Mesenchymal stem cell (in vitro differentiated cells and primary cell): Measurements from ENCODE around the gene PRKAR2A.

Experiments
- DNase-seq: peaks from one replicate; pipeline ENCODE4 v3.0.0-alpha.2; 2013
- H2AFZ ChIP-seq: one replicate; pipeline ENCODE4 v1.6.1; 2013; ENCODE audit warnings: low read depth, mild to moderate bottlenecking, control low read depth, inconsistent platforms, low read length, moderate library complexity
- H2AK5ac ChIP-seq: 2 replicates; pipeline ENCODE4 v1.6.1; 2013; ENCODE audit warnings: low read length, moderate library complexity, mild to moderate bottlenecking, inconsistent platforms; ENCODE audit not compliant: severe bottlenecking
- H2BK120ac ChIP-seq: one replicate; pipeline ENCODE4 v1.6.1; 2013; ENCODE audit warnings: low read depth, mild to moderate bottlenecking, inconsistent platforms, low read length, moderate library complexity
- H2BK12ac ChIP-seq, 2 experiments: one replicate each; pipeline ENCODE4 v1.6.1; 2013; ENCODE audit warnings: inconsistent platforms in 2 of 2, low read length in 2 of 2, mild to moderate bottlenecking in 2 of 2, moderate library complexity in 2 of 2, control low read depth in 1 of 2
- H2BK15ac ChIP-seq: one replicate; pipeline ENCODE4 v1.6.1; 2013; ENCODE audit warnings: mild to moderate bottlenecking, low read depth, inconsistent platforms; ENCODE audit not compliant: poor library complexity, severe bottlenecking
- H2BK5ac ChIP-seq: 2 replicates; pipeline ENCODE4 v1.6.1; 2013; ENCODE audit warnings: low read depth, mild to moderate bottlenecking, low read length, control low read depth, inconsistent platforms; ENCODE audit not compliant: poor library complexity, severe bottlenecking
- H3K14ac ChIP-seq, 2 experiments: one replicate each; pipeline ENCODE4 v1.6.1; 2013; ENCODE audit warnings: inconsistent platforms in 2 of 2, low read length in 2 of 2, control low read depth in 1 of 2, mild to moderate bottlenecking in 1 of 2, moderate library complexity in 1 of 2
- H3K18ac ChIP-seq, 2 experiments: one replicate each; pipeline ENCODE4 v1.6.1; 2013; ENCODE audit warnings: inconsistent platforms in 2 of 2, low read length in 2 of 2, control low read depth in 1 of 2, low read depth in 1 of 2, mild to moderate bottlenecking in 1 of 2
- H3K23ac ChIP-seq, 2 experiments: one replicate each; pipeline ENCODE4 v1.6.1; 2013; ENCODE audit warnings: inconsistent platforms in 2 of 2, low read length in 2 of 2, mild to moderate bottlenecking in 2 of 2, moderate library complexity in 2 of 2, control low read depth in 1 of 2
- H3K27ac ChIP-seq: 2 replicates; pipeline ENCODE4 v1.5.1; 2013; ENCODE audit warnings: mild to moderate bottlenecking, moderate library complexity, low read length, control low read depth, inconsistent platforms; ENCODE audit not compliant: poor library complexity, severe bottlenecking
- H3K27me3 ChIP-seq, 2 experiments: 2 replicates each; pipeline versions ENCODE4 v1.6.1 to v1.7.0; 2013; ENCODE audit warnings: low read length in 2 of 2, mild to moderate bottlenecking in 2 of 2, moderate library complexity in 2 of 2, control low read depth in 1 of 2, inconsistent platforms in 1 of 2; ENCODE audit not compliant: control insufficient read depth in 1 of 2, insufficient read depth in 1 of 2
- H3K36me3 ChIP-seq, 2 experiments: 2 replicates each; pipeline versions ENCODE4 v1.6.1 to v1.7.0; 2013; ENCODE audit warnings: low read length in 2 of 2, control low read depth in 1 of 2, inconsistent platforms in 1 of 2, low read depth in 1 of 2, mild to moderate bottlenecking in 1 of 2; ENCODE audit not compliant: insufficient read depth in 2 of 2, control insufficient read depth in 1 of 2
- H3K4ac ChIP-seq, 2 experiments: one replicate each; pipeline ENCODE4 v1.6.1; 2013; ENCODE audit warnings: inconsistent platforms in 2 of 2, low read length in 2 of 2, mild to moderate bottlenecking in 2 of 2, moderate library complexity in 2 of 2, control low read depth in 1 of 2, low read depth in 1 of 2
- H3K4me1 ChIP-seq: 2 replicates; pipeline ENCODE4 v1.6.1; 2013; ENCODE audit warnings: low read depth, low read length, control low read depth; ENCODE audit not compliant: control insufficient read depth, insufficient read depth
- H3K4me2 ChIP-seq: 2 replicates; pipeline ENCODE4 v1.6.1; 2013; ENCODE audit warnings: low read length, mild to moderate bottlenecking, inconsistent platforms; ENCODE audit not compliant: poor library complexity, severe bottlenecking
- H3K4me3 ChIP-seq, 2 experiments: 2 replicates each; pipeline versions ENCODE4 v1.5.1 to v1.7.0; 2013; ENCODE audit warnings: low read length in 2 of 2, mild to moderate bottlenecking in 2 of 2, control low read depth in 1 of 2, low read depth in 1 of 2; ENCODE audit not compliant: insufficient read depth in 1 of 2
- H3K79me1 ChIP-seq: replicated peaks from 2 replicates; pipeline ENCODE4 v1.6.1; 2013; ENCODE audit warnings: mild to moderate bottlenecking, control low read depth, low read length, inconsistent platforms; ENCODE audit not compliant: poor library complexity, severe bottlenecking
- H3K9ac ChIP-seq: 2 replicates; pipeline ENCODE4 v1.7.0; 2013; ENCODE audit warnings: mild to moderate bottlenecking, low read length, moderate library complexity
- H3K9me3 ChIP-seq: 2 replicates; pipeline ENCODE4 v1.7.0; 2013; ENCODE audit warnings: mild to moderate bottlenecking, low read length; ENCODE audit not compliant: control insufficient read depth
- H4K8ac ChIP-seq: one replicate; pipeline ENCODE4 v1.6.1; 2013; ENCODE audit warnings: inconsistent platforms, mild to moderate bottlenecking, low read length, moderate library complexity
- H4K91ac ChIP-seq: one replicate; pipeline ENCODE4 v1.6.1; 2013; ENCODE audit warnings: mild to moderate bottlenecking, low read length, inconsistent platforms
- WGBS: methylation state at CpG from one replicate; pipeline ENCODE4 v1.1.7; 2013; ENCODE audit warnings: mixed read lengths; 5-methylcytosine and 5-hydroxymethylcytosine counted together

PRKAR2A gene

GRCh38 chr3:48709051-48709461 is 138.6 kb downstream of the PRKAR2A start:
- H3K4me1 ChIP-seq: peaks cover 26% of the 10 kb centered on the region
- H3K4me3 ChIP-seq: peak overlapping the region in 1 of 2 experiments; percentile 6
- no peaks in the 10 kb centered on the region for H3K9me3 ChIP-seq
- H2BK15ac ChIP-seq: no peak overlapping the region
- H3K36me3 ChIP-seq: peaks cover 58 to 73% of the 10 kb centered on the region in 2 experiments
- no peak for DNase-seq
- H4K8ac ChIP-seq: no peak overlapping the region
- H3K27ac ChIP-seq: peak overlapping the region; percentile 85
- no peaks in the 10 kb centered on the region for H3K27me3 ChIP-seq
- peak overlapping the region; percentile 65 for H2AK5ac ChIP-seq
- no peak overlapping the region for H2BK120ac ChIP-seq
- H3K4me2 ChIP-seq: no peak overlapping the region
- H3K79me1 ChIP-seq: no peaks in the 10 kb centered on the region
- no peak overlapping the region for H2AFZ ChIP-seq
- no peak overlapping the region for H4K91ac ChIP-seq
- no peak overlapping the region for H2BK5ac ChIP-seq
- WGBS: 96% methylated on average over 7 of the region's 7 CpGs
- H2BK12ac ChIP-seq: no peak overlapping the region
- H3K4ac ChIP-seq: no peak overlapping the region
- H3K18ac ChIP-seq: no peak overlapping the region
- H3K14ac ChIP-seq: no peak overlapping the region
- H3K9ac ChIP-seq: peak overlapping the region; percentile 62
- no peak overlapping the region for H3K23ac ChIP-seq

GRCh38 chr3:48708481-48708889 is 139.2 kb downstream of the PRKAR2A start:
- no peak overlapping the region for H2BK12ac ChIP-seq
- WGBS: 81% methylated on average over 2 of the region's 2 CpGs
- H3K4me1 ChIP-seq: peaks cover 26% of the 10 kb centered on the region
- H3K9me3 ChIP-seq: no peaks in the 10 kb centered on the region
- no peak overlapping the region for H2BK120ac ChIP-seq
- H3K9ac ChIP-seq: peak overlapping the region; percentile 62
- H3K23ac ChIP-seq: no peak overlapping the region
- H3K79me1 ChIP-seq: no peaks in the 10 kb centered on the region
- H3K14ac ChIP-seq: no peak overlapping the region
- DNase-seq: peak; percentile 51
- H3K4me2 ChIP-seq: no peak overlapping the region
- no peak overlapping the region for H4K8ac ChIP-seq
- H2BK5ac ChIP-seq: no peak overlapping the region
- H2AFZ ChIP-seq: no peak overlapping the region
- peak overlapping the region in 1 of 2 experiments; percentile 6 for H3K4me3 ChIP-seq
- no peak overlapping the region for H4K91ac ChIP-seq
- H3K18ac ChIP-seq: no peak overlapping the region
- H2AK5ac ChIP-seq: no peak overlapping the region
- H2BK15ac ChIP-seq: no peak overlapping the region
- H3K27me3 ChIP-seq: no peaks in the 10 kb centered on the region
- H3K36me3 ChIP-seq: peaks cover 58 to 68% of the 10 kb centered on the region in 2 experiments
- no peak overlapping the region for H3K4ac ChIP-seq
- H3K27ac ChIP-seq: peak overlapping the region; percentile 85

- over 99% methylated on average over 5 of the region's 5 CpGs for WGBS
- Histone ChIP-seq H2BK15ac (no peak overlapping the region), H2BK12ac (no peak overlapping the region)
Observed at GRCh38 chr3:48707157-48707556, 140.5 kb downstream of the PRKAR2A start.

GRCh38 chr3:48702320-48702920 is 145.3 kb downstream of the PRKAR2A start:
- Histone ChIP-seq H3K4me1 (peaks cover 6% of the 10 kb centered on the region), H3K9me3 (no peaks in the 10 kb centered on the region), H3K23ac (no peak overlapping the region), H2BK120ac (no peak overlapping the region), H3K14ac (no peak overlapping the region), H4K91ac (no peak overlapping the region), H2BK12ac (no peak overlapping the region), H2AK5ac (no peak overlapping the region), H3K18ac (no peak overlapping the region), H3K79me1 (no peaks in the 10 kb centered on the region), H3K4me3 (no peak overlapping the region), H2BK5ac (no peak overlapping the region), H3K27ac (no peak overlapping the region), H2AFZ (no peak overlapping the region), H3K36me3 (peaks cover 41 to 42% of the 10 kb centered on the region in 2 experiments), H3K9ac (no peak overlapping the region), H3K4ac (no peak overlapping the region), H3K4me2 (no peak overlapping the region), H4K8ac (no peak overlapping the region), H3K27me3 (no peaks in the 10 kb centered on the region), H2BK15ac (no peak overlapping the region)
- 94% methylated on average over 6 of the region's 6 CpGs for WGBS
- DNase-seq: no peak

More at GRCh38 chr3:48707157-48707556, 140.5 kb downstream of the PRKAR2A start:
- H3K27me3 ChIP-seq: no peaks in the 10 kb centered on the region
- H3K14ac ChIP-seq: no peak overlapping the region
- no peak overlapping the region for H3K4me2 ChIP-seq
- no peak overlapping the region for H2AFZ ChIP-seq
- no peak overlapping the region for H4K91ac ChIP-seq
- no peak overlapping the region for H3K23ac ChIP-seq
- no peak overlapping the region for H4K8ac ChIP-seq
- no peak overlapping the region for H3K18ac ChIP-seq
- no peak overlapping the region for H2BK120ac ChIP-seq
- no peak overlapping the region for H3K4ac ChIP-seq
- no peak overlapping the region for H2BK5ac ChIP-seq
- DNase-seq: no peak
- peaks cover 20% of the 10 kb centered on the region for H3K4me1 ChIP-seq
- peak overlapping the region; percentile 48 for H3K9ac ChIP-seq
- no peak overlapping the region for H2AK5ac ChIP-seq
- no peaks in the 10 kb centered on the region for H3K9me3 ChIP-seq
- no peak overlapping the region for H3K4me3 ChIP-seq
- no peak overlapping the region for H3K27ac ChIP-seq
- H3K79me1 ChIP-seq: no peaks in the 10 kb centered on the region
- H3K36me3 ChIP-seq: peaks cover 50 to 60% of the 10 kb centered on the region in 2 experiments
